HepG2 (cell line): Measurements from ENCODE around the gene GNA15. TPM values are rescaled to one million over a fixed set of nuclear protein-coding genes. Genes with fewer than 3 reads are reported as not detected.

Source experiments
- AHR ChIP-seq: IDR thresholded peaks from 2 replicates; pipeline ENCODE4 v1.6.1; 2018; ENCODE audit warnings: missing genetic modification reagents, missing compliant biosample characterization
- BRCA1 ChIP-seq: sonication (generic); formaldehyde crosslinking; IDR thresholded peaks from 2 replicates; pipeline ENCODE4 v1.4.0; 2020; ENCODE audit warnings: missing genetic modification reagents
- CEBPG ChIP-seq: IDR thresholded peaks from 2 replicates; pipeline ENCODE4 v1.6.1; 2016
- CERS6 ChIP-seq: sonication (generic); formaldehyde crosslinking; IDR thresholded peaks from 2 replicates; pipeline ENCODE4 v1.5.0; 2020; ENCODE audit warnings: missing genetic modification reagents
- DDIT3 ChIP-seq: sonication (generic); formaldehyde crosslinking; IDR thresholded peaks from 2 replicates; pipeline ENCODE4 v1.4.0; 2020; ENCODE audit warnings: mild to moderate bottlenecking, missing genetic modification reagents
- GABPB1 ChIP-seq: IDR thresholded peaks from 2 replicates; pipeline ENCODE4 v1.6.1; 2016; ENCODE audit warnings: mild to moderate bottlenecking, missing genetic modification reagents, moderate library complexity, missing compliant biosample characterization
- KDM3A ChIP-seq: IDR thresholded peaks from 2 replicates; pipeline ENCODE4 v1.6.1; 2018; ENCODE audit warnings: low read depth, missing compliant biosample characterization
- MEIS1 ChIP-seq: sonication (generic); formaldehyde crosslinking; IDR thresholded peaks from 2 replicates; pipeline ENCODE4 v1.9.0; 2021; ENCODE audit warnings: mild to moderate bottlenecking, missing genetic modification reagents, moderate library complexity, borderline replicate concordance
- NFIC ChIP-seq: IDR thresholded peaks from 2 replicates; pipeline ENCODE4 v1.6.1; 2012; ENCODE audit warnings: mild to moderate bottlenecking, low read length, inconsistent platforms
- NFYC ChIP-seq: IDR thresholded peaks from 2 replicates; pipeline ENCODE4 v1.6.1; 2016; ENCODE audit warnings: missing genetic modification reagents, missing compliant biosample characterization
- POLR2AphosphoS2 ChIP-seq: IDR thresholded peaks from 2 replicates; pipeline ENCODE4 v1.6.1; 2011; ENCODE audit warnings: low read depth, low read length, improper control_type of control experiment
- PRPF4 ChIP-seq: fragments of 200-400 bp; formaldehyde crosslinking; IDR thresholded peaks from 2 replicates; pipeline ENCODE4 v1.6.1; 2016; ENCODE audit warnings: low read length, low read depth; ENCODE audit not compliant: poor library complexity, severe bottlenecking
- REPIN1 ChIP-seq: sonication (generic); formaldehyde crosslinking; IDR thresholded peaks from 2 replicates; pipeline ENCODE4 v1.8.0; 2022; ENCODE audit warnings: missing genetic modification reagents, low read depth, mild to moderate bottlenecking, borderline replicate concordance
- TFDP2 ChIP-seq: sonication (generic); formaldehyde crosslinking; IDR thresholded peaks from 2 replicates; pipeline ENCODE4 v1.4.0; 2020; ENCODE audit warnings: missing genetic modification reagents
- TIGD3 ChIP-seq: sonication (generic); formaldehyde crosslinking; IDR thresholded peaks from 2 replicates; pipeline ENCODE4 v1.5.1; 2020; ENCODE audit warnings: mild to moderate bottlenecking, missing genetic modification reagents, borderline replicate concordance
- YY1 ChIP-seq: IDR thresholded peaks from 2 replicates; pipeline ENCODE4 v1.6.1; 2011; ENCODE audit warnings: low read length, low read depth, moderate library complexity, mild to moderate bottlenecking; ENCODE audit not compliant: insufficient read depth, insufficient replicate concordance
- ZBTB44 ChIP-seq: sonication (generic); formaldehyde crosslinking; IDR thresholded peaks from 2 replicates; pipeline ENCODE4 v1.4.0; 2020; ENCODE audit warnings: missing genetic modification reagents
- ZIK1 ChIP-seq: sonication (generic); formaldehyde crosslinking; IDR thresholded peaks from 2 replicates; pipeline ENCODE4 v1.5.0; 2020; ENCODE audit warnings: mild to moderate bottlenecking, low read depth, missing genetic modification reagents, borderline replicate concordance
- ZNF138 ChIP-seq: sonication (generic); formaldehyde crosslinking; IDR thresholded peaks from 2 replicates; pipeline ENCODE4 v1.5.0; 2020; ENCODE audit warnings: mild to moderate bottlenecking, low read depth, missing genetic modification reagents
- ZNF414 ChIP-seq: sonication (generic); formaldehyde crosslinking; IDR thresholded peaks from 2 replicates; pipeline ENCODE4 v1.5.0; 2020; ENCODE audit warnings: missing genetic modification reagents
- ZNF446 ChIP-seq: sonication (generic); formaldehyde crosslinking; IDR thresholded peaks from 2 replicates; pipeline ENCODE4 v1.5.0; 2020; ENCODE audit warnings: mild to moderate bottlenecking, missing genetic modification reagents
- ZNF549 ChIP-seq: sonication (generic); formaldehyde crosslinking; IDR thresholded peaks from 2 replicates; pipeline ENCODE4 v1.5.0; 2020; ENCODE audit warnings: missing genetic modification reagents
- ZNF7 ChIP-seq: IDR thresholded peaks from 2 replicates; pipeline ENCODE4 v1.6.1; 2016; ENCODE audit warnings: missing biosample characterization, missing genetic modification reagents
- ZNF777 ChIP-seq: sonication (generic); formaldehyde crosslinking; IDR thresholded peaks from 2 replicates; pipeline ENCODE4 v1.4.0; 2020; ENCODE audit warnings: missing genetic modification reagents
- ZNF839 ChIP-seq: sonication (generic); formaldehyde crosslinking; IDR thresholded peaks from 2 replicates; pipeline ENCODE4 v1.4.0; 2020; ENCODE audit warnings: missing genetic modification reagents, mild to moderate bottlenecking, borderline replicate concordance
- ZSCAN21 ChIP-seq: sonication (generic); formaldehyde crosslinking; IDR thresholded peaks from 2 replicates; pipeline ENCODE4 v1.8.0; 2022; ENCODE audit warnings: mild to moderate bottlenecking, missing genetic modification reagents, moderate library complexity, borderline replicate concordance
- ZSCAN9 ChIP-seq: IDR thresholded peaks from 2 replicates; pipeline ENCODE4 v1.6.1; 2016; ENCODE audit warnings: borderline replicate concordance
- polyA plus RNA-seq, 8 experiments: library from polyadenylated mRNA; depleted of rRNA in 3 of 8; stranded (reverse) in 7 of 8; unstranded in 1 of 8; fragments of >200 nt; fragmentation: Illumina TruSeq in 4 of 8; extraction: Trizol in 4 of 8; gene quantifications; 2 replicates each; pipeline versions ENCODE4 v1.2.1 to v1.2.3, GENCODE V29; 2011 to 2016; ENCODE audit warnings: low read depth in 4 of 8, missing spikeins in 1 of 8, mixed read lengths in 1 of 8; ENCODE audit not compliant: insufficient read depth in 1 of 8
- total RNA-seq, 5 experiments: library from RNA; depleted of rRNA; stranded (reverse); fragments of >200 nt; fragmentation: Illumina TruSeq; extraction: Trizol; gene quantifications; 2 replicates each; pipeline ENCODE4 v1.2.3, GENCODE V29; 2016; ENCODE audit warnings: low read depth in 1 of 5

The GNA15 gene
- total and polyA plus RNA-seq, 2 of the 13 experiments (the other 11 are each of a cell fraction or from before 2014, with no cell fraction given), result not detected

- TF ChIP-seq ZNF414 (CRISPR knock-in tag) (no peak), ZIK1 (CRISPR knock-in tag) (no peak), ZNF7 (CRISPR knock-in tag) (no peak), ZSCAN21 (CRISPR knock-in tag) (no peak), POLR2AphosphoS2 (no peak), ZNF138 (CRISPR knock-in tag) (no peak), DDIT3 (CRISPR knock-in tag) (no peak), ZSCAN9 (CRISPR knock-in tag) (no peak), GABPB1 (CRISPR knock-in tag) (peak; percentile 45; the same call in 1 of the 2 replicates), ZBTB44 (CRISPR knock-in tag) (no peak), BRCA1 (CRISPR knock-in tag) (no peak), ZNF446 (0 out of 2 replicates have a peak, but pooled peaks have one; percentile 62), YY1 (peak; percentile 72), NFYC (no peak), TFDP2 (no peak), AHR (no peak), CERS6 (CRISPR knock-in tag) (no peak), MEIS1 (no peak; the same call in 1 of the 2 replicates), PRPF4 (no peak), KDM3A (0 out of 2 replicates have a peak, but pooled peaks have one; percentile 14), ZNF839 (CRISPR knock-in tag) (no peak), CEBPG (CRISPR knock-in tag) (no peak), ZNF549 (CRISPR knock-in tag) (no peak), NFIC (no peak), REPIN1 (CRISPR knock-in tag) (0 out of 2 replicates have a peak, but pooled peaks have one; percentile 52), ZNF777 (CRISPR knock-in tag) (no peak), TIGD3 (CRISPR knock-in tag) (no peak)
Observed at GRCh38 chr19:3096902-3097326, 38.9 kb upstream of the GNA15 start (continued).
